NCI-H226 (cell line): ENCODE measurements around the gene POLR3E.
"Not testable (repeated sequence)": the region's sequence is repeated elsewhere in the genome, so short reads cannot be mapped to it uniquely, and the experiment has no call there.

ENCODE experiments used
- DNase-seq: peaks from one replicate; pipeline ENCODE4 v3.0.0-alpha.2; 2015

POLR3E gene

DNA sequence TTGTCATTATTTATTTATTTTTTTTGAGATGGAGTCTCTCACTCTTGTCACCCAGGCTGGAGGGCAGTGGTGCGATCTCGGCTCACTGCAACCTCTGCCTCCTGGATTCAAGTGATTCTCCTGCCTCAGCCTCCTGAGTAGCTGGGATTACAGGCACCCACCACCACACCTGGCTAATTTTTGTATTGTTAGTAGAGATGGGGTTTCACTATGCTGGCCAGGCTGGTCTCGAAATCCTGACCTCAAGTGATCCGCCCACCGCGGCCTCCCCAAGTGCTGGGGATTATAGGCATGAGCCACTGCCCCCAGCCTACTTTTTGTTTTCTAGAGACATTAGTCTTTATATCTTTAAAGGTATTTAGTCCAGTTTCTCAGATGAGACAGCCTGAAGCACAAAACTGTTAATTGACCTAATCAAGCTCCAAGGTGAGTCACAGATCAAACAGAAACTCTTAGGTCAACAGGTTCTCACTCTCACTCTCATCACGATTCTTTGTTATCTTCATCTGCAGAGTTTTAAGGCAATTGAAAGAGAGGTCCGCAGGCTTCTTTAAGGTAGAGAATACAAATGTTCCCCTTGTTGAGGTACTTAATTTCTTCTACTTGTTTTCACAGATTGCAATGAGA lies 71.1 kb downstream of the POLR3E start:
- DNase-seq, result not testable (repeated sequence)

GRCh38 chr16:22369221-22369811 lies 72.1 kb downstream of the POLR3E start:
- DNase-seq, result peak; percentile 23

DNA sequence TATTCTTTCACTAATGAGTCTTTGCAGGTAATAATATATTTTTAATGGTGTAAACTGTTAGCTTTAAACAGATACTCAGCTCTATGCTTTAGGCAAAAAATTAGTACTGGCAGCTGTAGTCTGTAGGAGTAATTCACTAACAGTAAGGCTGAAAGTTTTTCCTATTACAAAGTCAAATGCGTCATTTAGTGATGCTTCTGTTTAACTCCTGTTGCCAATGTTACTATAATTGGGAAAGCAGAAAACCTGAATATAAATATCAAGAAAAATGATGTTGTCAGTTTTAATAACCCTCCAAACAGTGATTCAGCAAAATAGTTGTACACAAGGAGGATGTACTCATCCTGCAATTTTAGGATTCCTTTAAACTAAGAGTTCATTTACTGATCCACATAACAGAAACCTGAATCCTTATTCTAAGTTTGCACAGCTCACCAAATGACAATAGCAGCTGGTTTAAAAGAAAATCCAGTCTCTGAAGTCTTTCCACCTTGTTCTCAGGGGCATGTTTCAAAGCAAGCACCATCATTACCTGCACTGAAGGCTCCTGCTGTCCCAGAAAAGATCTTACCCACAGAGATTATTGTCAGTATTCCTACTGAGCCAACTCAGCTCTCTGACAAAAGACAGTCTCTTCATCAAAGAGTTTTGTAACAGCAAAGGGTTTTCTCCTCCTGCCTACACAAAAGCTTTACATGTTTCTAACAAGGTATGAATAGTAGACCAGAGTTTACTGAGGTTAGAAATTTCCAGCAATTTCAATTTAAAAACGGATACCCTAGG lies 73.0 kb downstream of the POLR3E start:
- DNase-seq, result peak; percentile 11

- no peak for DNase-seq
These were observed 75.9 kb downstream of the POLR3E start for GRCh38 chr16:22372882-22373661.

DNA sequence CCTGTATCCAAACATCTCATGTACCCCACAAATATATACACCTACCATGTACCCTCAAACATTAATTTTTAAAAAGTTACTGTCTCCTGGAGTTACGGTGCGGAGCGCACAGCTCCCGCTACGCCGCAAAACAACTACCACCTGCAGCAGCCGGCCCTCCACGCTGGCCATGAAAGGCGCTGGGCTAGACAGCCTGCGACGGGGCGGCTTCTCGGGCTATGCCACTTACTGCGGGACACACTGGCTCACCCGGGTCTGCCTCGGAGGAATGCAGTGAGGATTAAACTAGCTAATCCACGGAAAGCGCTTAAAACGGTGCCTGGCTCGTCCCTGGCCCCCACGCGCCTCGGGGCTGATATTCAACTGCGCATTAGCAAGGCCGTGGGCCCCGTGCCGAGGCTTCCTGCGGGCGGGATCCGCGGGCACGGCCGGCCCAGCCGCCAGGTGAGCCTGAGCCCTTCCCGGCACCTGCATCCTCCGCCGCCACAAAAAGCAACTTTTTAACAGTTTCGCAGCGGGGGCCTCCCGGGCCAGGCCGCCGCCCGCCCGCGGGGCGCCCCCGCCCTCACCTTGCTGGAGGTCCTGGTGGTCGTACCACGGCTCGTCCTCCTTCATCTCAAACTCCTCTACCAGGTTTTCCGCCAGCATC lies 76.6 kb downstream of the POLR3E start:
- peak; percentile 5 for DNase-seq

GRCh38 chr16:22374311-22375116 lies 77.3 kb downstream of the POLR3E start, which contains the start of gene CDR2:
Gene CDR2, minus strand, starts transcription at chr16:22374619. Its CDS starts 310 bp downstream, at chr16:22374309.
- peak; percentile 96 for DNase-seq

GRCh38 chr16:22375117-22375962 lies 78.1 kb downstream of the POLR3E start:
- DNase-seq, result no peak

DNA sequence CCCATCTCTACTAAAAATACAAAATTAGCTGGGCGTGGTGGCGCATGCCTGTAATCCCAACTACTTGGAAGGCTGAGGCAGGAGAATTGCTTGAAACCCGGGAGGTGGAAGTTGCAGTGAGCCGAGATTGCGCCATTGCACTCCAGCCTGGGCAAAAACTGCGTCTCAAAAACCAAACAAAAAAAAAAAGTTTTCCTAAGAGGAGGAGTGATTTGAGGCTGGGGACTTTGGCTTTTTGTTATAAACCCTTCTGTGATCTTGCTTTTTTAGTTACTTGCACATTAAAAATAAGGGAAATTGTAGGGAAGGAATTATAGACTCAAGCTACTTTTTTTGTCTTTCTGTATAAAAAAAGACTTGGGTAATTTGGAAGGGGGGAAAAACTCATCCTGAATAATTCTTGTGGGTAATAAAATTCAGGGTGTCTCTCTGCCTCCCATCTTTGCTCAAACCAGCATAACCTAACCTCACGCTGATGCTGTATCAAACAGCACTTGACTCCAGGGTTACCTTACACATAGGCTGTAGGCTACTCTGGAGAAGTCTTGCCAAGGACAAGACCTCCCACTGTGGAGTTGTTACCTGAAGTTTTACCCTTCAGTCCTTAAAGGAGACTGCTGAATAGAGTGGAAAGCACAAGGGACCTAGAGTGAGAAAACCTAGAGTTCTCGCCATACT lies 78.9 kb downstream of the POLR3E start:
- no peak for DNase-seq

GRCh38 chr16:22379656-22380055 lies 82.4 kb downstream of the POLR3E start:
- DNase-seq, result no peak

DNA sequence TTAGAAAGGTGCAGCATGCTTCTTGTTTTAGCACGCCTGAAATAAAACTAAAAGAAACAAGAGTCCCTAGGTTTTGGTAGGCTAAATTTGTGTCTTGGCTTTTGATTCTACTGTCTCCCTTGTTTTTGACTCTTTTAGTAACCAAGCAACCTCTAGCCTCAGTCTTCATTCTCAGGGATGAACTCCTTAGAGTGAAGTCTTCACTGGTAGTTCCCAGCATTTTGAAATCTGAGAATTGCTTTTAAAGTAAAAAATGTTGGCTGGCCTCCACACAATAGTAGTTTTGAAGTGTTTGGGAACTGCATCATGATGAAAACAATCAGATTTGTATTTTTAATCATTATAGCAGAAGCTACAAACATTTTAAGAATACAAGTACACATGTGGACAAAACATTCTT lies 83.3 kb downstream of the POLR3E start:
- no peak for DNase-seq

- no peak for DNase-seq
These were observed 84.2 kb downstream of the POLR3E start for GRCh38 chr16:22381392-22381791.

GRCh38 chr16:22383827-22384226 lies 86.6 kb downstream of the POLR3E start:
- no peak for DNase-seq
